Measurements from ENCODE around the gene TSPAN17.

DNA sequence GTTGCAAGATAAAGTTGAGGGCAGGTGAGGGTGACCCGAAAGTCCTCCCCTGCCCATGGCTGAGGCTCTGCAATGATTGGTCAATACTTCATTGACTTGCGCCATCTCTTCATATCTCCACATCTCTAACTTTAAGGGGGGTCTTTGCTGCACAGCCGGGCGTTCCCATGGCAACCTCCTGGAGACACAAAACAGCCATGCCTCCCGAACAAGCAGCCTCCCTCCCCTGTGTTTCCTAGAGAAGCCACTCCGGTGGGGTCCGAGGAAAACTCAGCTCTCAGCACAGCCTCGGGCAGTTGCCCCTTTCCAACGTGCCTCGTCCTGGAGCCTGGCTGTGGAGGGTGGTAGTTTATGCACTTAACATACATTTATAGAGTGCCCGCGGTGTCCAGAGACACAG is 57.5 kb downstream of the TSPAN17 start:
- TF ChIP-seq ISL1 (CRISPR knock-in tag; IDR thresholded peaks at IDR 0.05) (no peak), OSR1 (CRISPR knock-in tag; IDR thresholded peaks at IDR 0.05) (no peak), BACH2 (CRISPR knock-in tag; IDR thresholded peaks at IDR 0.05; ENCODE audit: borderline replicate concordance) (no peak), ZNF8 (CRISPR knock-in tag; IDR thresholded peaks at IDR 0.05) (no peak)
- TF ChIP-seq, protein P1, sequence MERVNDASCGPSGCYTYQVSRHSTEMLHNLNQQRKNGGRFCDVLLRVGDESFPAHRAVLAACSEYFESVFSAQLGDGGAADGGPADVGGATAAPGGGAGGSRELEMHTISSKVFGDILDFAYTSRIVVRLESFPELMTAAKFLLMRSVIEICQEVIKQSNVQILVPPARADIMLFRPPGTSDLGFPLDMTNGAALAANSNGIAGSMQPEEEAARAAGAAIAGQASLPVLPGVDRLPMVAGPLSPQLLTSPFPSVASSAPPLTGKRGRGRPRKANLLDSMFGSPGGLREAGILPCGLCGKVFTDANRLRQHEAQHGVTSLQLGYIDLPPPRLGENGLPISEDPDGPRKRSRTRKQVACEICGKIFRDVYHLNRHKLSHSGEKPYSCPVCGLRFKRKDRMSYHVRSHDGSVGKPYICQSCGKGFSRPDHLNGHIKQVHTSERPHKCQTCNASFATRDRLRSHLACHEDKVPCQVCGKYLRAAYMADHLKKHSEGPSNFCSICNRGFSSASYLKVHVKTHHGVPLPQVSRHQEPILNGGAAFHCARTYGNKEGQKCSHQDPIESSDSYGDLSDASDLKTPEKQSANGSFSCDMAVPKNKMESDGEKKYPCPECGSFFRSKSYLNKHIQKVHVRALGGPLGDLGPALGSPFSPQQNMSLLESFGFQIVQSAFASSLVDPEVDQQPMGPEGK (CRISPR knock-in tag; IDR thresholded peaks at IDR 0.05; ENCODE audit: borderline replicate concordance), result no peak
- TF ChIP-seq, protein P2, sequence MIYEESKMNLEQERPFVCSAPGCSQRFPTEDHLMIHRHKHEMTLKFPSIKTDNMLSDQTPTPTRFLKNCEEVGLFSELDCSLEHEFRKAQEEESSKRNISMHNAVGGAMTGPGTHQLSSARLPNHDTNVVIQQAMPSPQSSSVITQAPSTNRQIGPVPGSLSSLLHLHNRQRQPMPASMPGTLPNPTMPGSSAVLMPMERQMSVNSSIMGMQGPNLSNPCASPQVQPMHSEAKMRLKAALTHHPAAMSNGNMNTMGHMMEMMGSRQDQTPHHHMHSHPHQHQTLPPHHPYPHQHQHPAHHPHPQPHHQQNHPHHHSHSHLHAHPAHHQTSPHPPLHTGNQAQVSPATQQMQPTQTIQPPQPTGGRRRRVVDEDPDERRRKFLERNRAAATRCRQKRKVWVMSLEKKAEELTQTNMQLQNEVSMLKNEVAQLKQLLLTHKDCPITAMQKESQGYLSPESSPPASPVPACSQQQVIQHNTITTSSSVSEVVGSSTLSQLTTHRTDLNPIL (CRISPR knock-in tag; IDR thresholded peaks at IDR 0.05; ENCODE audit: low read depth), result no peak

Data from SK-N-SH treated with all-trans-retinoic acid at 6 μM for 48 hours (cell line).